HG03342 (cell line): ENCODE data around the gene CHPF2.

Experiments used
- ATAC-seq: cut with Tn5 transposase; IDR thresholded peaks from one replicate; pipeline ENCODE4 v1.9.1; 2021; ENCODE audit warnings: mild to moderate bottlenecking, moderate library complexity; ENCODE audit not compliant: unreplicated experiment

The CHPF2 gene

GRCh38 chr7:151260471-151260870, 28.2 kb downstream of the CHPF2 start:
- ATAC-seq, result no peak

GRCh38 chr7:151260883-151261282, 28.6 kb downstream of the CHPF2 start:
- no peak for ATAC-seq

GRCh38 chr7:151261529-151261928, 29.2 kb downstream of the CHPF2 start:
- no peak for ATAC-seq

GRCh38 chr7:151264615-151265014, 32.3 kb downstream of the CHPF2 start:
- no peak for ATAC-seq

GRCh38 chr7:151265351-151265931, 33.2 kb downstream of the CHPF2 start:
- ATAC-seq, result no peak

GRCh38 chr7:151269511-151269910, 37.2 kb downstream of the CHPF2 start:
- ATAC-seq, result no peak

- no peak for ATAC-seq
These were observed 39.5 kb downstream of the CHPF2 start for GRCh38 chr7:151271699-151272355.

GRCh38 chr7:151272405-151272804, 40.1 kb downstream of the CHPF2 start:
- ATAC-seq, result no peak

GRCh38 chr7:151272877-151273276, 40.6 kb downstream of the CHPF2 start:
- ATAC-seq, result no peak

GRCh38 chr7:151273651-151274390, 41.5 kb downstream of the CHPF2 start:
- no peak for ATAC-seq

GRCh38 chr7:151274396-151274795, 42.1 kb downstream of the CHPF2 start:
- ATAC-seq, result no peak

- no peak for ATAC-seq
These were observed 42.9 kb downstream of the CHPF2 start for GRCh38 chr7:151274936-151275812.

GRCh38 chr7:151275813-151276577, 43.7 kb downstream of the CHPF2 start:
- no peak for ATAC-seq

GRCh38 chr7:151276666-151277590, 44.6 kb downstream of the CHPF2 start:
- ATAC-seq, result no peak

GRCh38 chr7:151277631-151278030, 45.3 kb downstream of the CHPF2 start:
- ATAC-seq, result no peak

GRCh38 chr7:151278949-151279348, 46.7 kb downstream of the CHPF2 start:
- no peak for ATAC-seq

GRCh38 chr7:151279868-151280267, 47.6 kb downstream of the CHPF2 start:
- no peak for ATAC-seq

GRCh38 chr7:151280388-151281019, 48.2 kb downstream of the CHPF2 start:
- no peak for ATAC-seq

- no peak for ATAC-seq
These were observed 49.4 kb downstream of the CHPF2 start for GRCh38 chr7:151281686-151282085.
